Jurkat, Clone E6-1 (cell line): Measurements from ENCODE around the gene BRD2.
A peak's percentile ranks its signal among the peaks of the same experiment; 100 is the strongest.

Source experiments
- DNase-seq: peaks from one replicate; pipeline ENCODE4 v3.0.0-alpha.2; 2011; ENCODE audit warnings: low read depth, low spot score
- H3K4me3 ChIP-seq: 2 replicates; pipeline ENCODE4 v1.5.1; 2011; ENCODE audit warnings: mild to moderate bottlenecking, low read length, control low read depth, moderate library complexity

BRD2 gene

GRCh38 chr6:32983493-32983848 is 15.1 kb downstream of the BRD2 start:
- no peak for DNase-seq

GRCh38 chr6:32983964-32984621 is 15.7 kb downstream of the BRD2 start:
- no peak for DNase-seq
- H3K4me3 ChIP-seq: no peak overlapping the region

More at GRCh38 chr6:32983493-32983848, 15.1 kb downstream of the BRD2 start:
- H3K4me3 ChIP-seq: no peak overlapping the region

GRCh38 chr6:32984622-32985389 is 16.4 kb downstream of the BRD2 start:
- peak; percentile 86 for DNase-seq

GRCh38 chr6:32989368-32989767 is 21.0 kb downstream of the BRD2 start:
- no peak for DNase-seq
- no peak overlapping the region for H3K4me3 ChIP-seq

More at GRCh38 chr6:32984622-32985389, 16.4 kb downstream of the BRD2 start:
- no peak overlapping the region for H3K4me3 ChIP-seq

GRCh38 chr6:32991972-32992371 is 23.6 kb downstream of the BRD2 start:
- no peak for DNase-seq
- no peak overlapping the region for H3K4me3 ChIP-seq

- H3K4me3 ChIP-seq: no peak overlapping the region
- DNase-seq: no peak
Observed at GRCh38 chr6:32993363-32993973, 25.1 kb downstream of the BRD2 start.

GRCh38 chr6:32995448-32995847 is 27.1 kb downstream of the BRD2 start:
- no peak overlapping the region for H3K4me3 ChIP-seq

GRCh38 chr6:33000055-33000454 is 31.7 kb downstream of the BRD2 start:
- peak; percentile 58 for DNase-seq

More at GRCh38 chr6:32995448-32995847, 27.1 kb downstream of the BRD2 start:
- no peak for DNase-seq

GRCh38 chr6:33001685-33002084 is 33.3 kb downstream of the BRD2 start:
- no peak for DNase-seq
- H3K4me3 ChIP-seq: no peak overlapping the region

More at GRCh38 chr6:33000055-33000454, 31.7 kb downstream of the BRD2 start:
- H3K4me3 ChIP-seq: no peak overlapping the region

GRCh38 chr6:33004940-33005339 is 36.5 kb downstream of the BRD2 start:
- H3K4me3 ChIP-seq: no peak overlapping the region

GRCh38 chr6:33007831-33008400 is 39.5 kb downstream of the BRD2 start:
- no peak for DNase-seq
- no peak overlapping the region for H3K4me3 ChIP-seq

More at GRCh38 chr6:33004940-33005339, 36.5 kb downstream of the BRD2 start:
- DNase-seq: no peak

- H3K4me3 ChIP-seq: peak within 1 kb of the TSS; percentile 65
- peak; percentile 62 for DNase-seq
Observed at GRCh38 chr6:33008944-33009861, 40.8 kb downstream of the BRD2 start, which contains the start of gene HLA-DOA. Gene HLA-DOA (minus strand): TSS chr6:33009591.

- no peak for DNase-seq
Observed at GRCh38 chr6:33010356-33010755, 42.0 kb downstream of the BRD2 start.

GRCh38 chr6:33013608-33014007 is 45.2 kb downstream of the BRD2 start:
- no peak for DNase-seq
- no peak overlapping the region for H3K4me3 ChIP-seq

More at GRCh38 chr6:33010356-33010755, 42.0 kb downstream of the BRD2 start:
- no peak overlapping the region for H3K4me3 ChIP-seq

GRCh38 chr6:33014841-33015634 is 46.6 kb downstream of the BRD2 start:
- DNase-seq: peak; percentile 85

GRCh38 chr6:33015798-33016197 is 47.4 kb downstream of the BRD2 start:
- no peak overlapping the region for H3K4me3 ChIP-seq
- no peak for DNase-seq

More at GRCh38 chr6:33014841-33015634, 46.6 kb downstream of the BRD2 start:
- H3K4me3 ChIP-seq: no peak overlapping the region

GRCh38 chr6:33017018-33017417 is 48.6 kb downstream of the BRD2 start:
- no peak overlapping the region for H3K4me3 ChIP-seq
- no peak for DNase-seq
